GM21360 (cell line): ENCODE measurements around the gene PHLDA2.

Experiments used
- ATAC-seq: cut with Tn5 transposase; IDR thresholded peaks from one replicate; pipeline ENCODE4 v1.9.1; 2021; ENCODE audit warnings: mild to moderate bottlenecking, moderate library complexity; ENCODE audit not compliant: unreplicated experiment

The PHLDA2 gene, protein sequence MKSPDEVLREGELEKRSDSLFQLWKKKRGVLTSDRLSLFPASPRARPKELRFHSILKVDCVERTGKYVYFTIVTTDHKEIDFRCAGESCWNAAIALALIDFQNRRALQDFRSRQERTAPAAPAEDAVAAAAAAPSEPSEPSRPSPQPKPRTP

DNA sequence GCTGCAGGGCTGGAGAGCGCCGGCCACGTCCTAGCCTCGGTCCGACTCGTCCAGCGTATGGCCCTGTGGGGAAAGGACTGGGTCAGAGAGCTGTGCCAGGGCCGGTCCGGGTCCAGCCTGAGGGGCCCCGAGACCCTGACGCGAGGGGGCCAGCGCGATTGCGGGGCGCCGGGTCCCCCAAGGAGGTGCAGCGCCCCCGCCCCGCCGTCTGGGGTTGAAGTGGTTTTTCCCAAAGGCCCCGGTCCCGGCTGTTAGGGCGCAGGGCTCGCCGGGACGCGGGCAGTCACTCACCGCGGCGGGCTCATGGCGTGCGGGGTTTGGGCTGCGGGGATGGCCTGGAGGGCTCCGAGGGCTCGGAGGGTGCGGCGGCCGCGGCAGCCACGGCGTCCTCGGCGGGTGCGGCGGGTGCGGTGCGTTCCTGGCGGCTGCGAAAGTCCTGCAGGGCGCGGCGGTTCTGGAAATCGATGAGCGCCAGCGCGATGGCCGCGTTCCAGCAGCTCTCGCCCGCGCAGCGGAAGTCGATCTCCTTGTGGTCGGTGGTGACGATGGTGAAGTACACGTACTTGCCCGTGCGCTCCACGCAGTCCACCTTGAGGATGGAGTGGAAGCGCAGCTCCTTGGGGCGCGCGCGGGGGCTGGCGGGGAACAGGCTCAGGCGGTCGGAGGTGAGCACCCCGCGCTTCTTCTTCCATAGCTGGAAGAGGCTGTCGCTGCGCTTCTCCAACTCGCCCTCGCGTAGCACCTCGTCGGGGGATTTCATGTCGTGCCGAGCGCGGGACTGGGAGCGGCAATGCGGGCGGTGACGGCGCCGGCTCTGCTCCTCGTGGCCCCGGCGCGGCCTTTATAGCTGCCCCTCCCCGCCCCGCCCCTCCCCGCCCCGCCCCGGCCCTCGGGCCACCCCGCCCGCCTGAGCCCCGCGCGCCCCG, at the start of gene PHLDA2:
Gene PHLDA2, minus strand, starts transcription at position 816 of the 926 bp plus-strand sequence. Its CDS starts 56 bp downstream, at position 760.
- ATAC-seq, result no peak

DNA sequence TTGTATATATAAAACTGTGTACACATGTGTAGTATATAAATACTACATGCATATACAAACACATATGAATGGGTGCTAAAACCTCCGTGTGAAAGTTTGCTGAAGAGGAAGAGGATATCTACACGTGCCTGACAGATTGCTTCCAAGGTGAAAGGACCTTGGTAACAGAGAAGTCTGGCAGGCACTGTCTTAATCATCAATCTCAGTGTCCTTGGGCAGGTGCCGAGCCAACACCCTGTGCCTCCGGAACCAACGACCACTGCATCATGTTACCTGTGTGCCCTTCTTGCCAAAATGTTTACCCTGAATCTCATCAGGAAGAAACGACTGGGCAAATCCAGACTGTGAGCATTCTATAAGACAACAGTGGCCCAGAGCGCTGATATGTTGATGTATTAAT, 47.9 kb upstream of the PHLDA2 start:
- no peak for ATAC-seq

DNA sequence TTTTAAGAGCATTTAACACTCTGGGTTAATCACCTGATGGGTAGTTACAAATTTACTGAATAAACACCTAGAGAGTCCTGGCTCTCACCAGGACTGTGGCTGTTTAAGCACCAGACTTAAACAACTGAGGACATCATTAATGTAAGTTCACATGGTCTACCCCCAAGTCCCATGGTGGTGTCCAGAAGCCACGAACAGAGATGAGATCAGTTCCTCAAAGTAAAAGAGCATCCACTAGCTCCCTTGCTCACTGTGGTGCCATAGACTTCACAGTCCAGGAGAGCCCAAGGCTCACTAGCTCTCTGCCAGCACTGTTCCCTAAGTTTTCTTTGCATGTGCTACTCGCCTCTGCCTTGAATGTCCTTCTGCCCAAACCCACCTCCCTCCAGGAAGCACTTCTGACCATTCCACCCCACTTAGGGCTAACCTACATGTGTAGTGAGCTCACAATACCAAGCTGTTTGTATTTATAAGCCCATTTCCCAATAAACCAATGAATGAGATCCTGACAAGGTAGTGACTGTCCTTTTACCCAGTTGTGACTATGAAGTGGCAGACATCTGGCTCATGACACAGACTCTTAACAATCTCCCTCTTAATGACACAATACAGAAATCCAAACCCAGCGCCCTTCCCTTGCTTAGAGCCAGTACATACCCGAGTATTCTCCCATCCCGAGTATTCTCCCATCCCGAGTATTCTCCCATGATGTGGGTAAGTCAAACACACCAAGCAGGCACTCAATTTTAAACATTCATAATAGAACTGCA, 47.3 kb upstream of the PHLDA2 start:
- ATAC-seq, result no peak

DNA sequence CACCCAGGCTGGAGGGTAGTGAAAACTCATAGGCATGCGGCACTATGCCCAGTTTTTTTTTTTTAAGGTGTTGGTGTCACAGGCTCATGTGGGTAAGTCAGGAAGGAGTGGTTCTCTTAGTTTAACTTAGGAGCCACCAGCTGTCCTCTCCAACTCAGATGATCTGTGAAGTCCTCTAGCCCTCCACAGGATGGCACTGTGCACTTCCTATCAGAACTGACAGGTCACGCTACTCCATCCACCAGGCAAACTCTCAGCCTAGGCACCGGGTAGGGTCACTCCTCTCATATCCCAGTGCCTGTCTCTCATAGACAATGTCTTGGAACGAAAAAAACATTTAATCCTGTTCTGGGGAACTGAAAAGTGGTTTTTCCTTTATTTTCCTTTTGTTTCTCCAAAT, 46.4 kb upstream of the PHLDA2 start:
- no peak for ATAC-seq

DNA sequence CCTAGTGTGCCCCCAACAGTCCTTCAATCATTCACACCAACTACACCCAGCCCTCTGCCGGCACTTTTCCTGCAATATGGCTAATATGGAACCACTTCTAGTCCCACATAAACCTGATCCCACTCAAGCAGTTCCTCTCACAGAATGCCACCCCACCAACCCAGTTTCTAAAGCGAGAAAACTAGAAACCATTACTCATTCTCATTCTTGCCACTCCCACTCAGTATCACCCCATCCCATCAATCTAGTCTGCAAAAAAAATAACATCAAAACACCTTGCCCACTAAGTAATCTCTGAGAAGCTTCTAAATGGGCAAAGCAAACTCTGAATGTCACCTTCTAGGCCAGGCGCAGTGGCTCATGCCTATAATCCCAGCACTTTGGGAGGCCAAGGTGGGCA, 45.1 kb upstream of the PHLDA2 start:
- no peak for ATAC-seq

DNA sequence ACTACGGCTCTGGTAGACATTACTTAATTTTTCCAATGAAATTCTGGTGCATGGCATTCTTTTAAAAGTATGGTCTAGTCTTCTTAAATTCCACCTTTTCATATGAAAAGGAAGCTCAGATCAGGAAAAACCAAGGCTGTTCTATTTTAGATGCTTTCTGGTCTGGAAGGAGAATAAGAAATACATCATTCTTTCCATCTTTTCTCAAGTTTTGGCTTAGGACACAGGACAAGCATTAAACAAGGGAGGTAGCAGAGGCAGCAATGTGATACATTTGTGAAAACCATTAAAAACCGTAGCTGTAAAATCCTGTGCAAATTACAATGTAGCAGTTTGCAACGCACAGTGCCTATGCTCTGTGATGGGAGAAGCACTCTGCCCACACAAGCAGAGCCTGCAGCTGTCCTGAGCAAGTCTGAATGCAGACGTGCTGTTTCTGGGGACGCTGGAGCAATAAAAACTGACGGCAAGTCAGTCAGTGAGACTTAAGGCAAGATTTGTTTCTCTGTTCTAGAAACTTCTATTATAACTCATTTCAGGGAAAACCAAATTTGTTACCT, 39.2 kb upstream of the PHLDA2 start:
- ATAC-seq, result no peak

DNA sequence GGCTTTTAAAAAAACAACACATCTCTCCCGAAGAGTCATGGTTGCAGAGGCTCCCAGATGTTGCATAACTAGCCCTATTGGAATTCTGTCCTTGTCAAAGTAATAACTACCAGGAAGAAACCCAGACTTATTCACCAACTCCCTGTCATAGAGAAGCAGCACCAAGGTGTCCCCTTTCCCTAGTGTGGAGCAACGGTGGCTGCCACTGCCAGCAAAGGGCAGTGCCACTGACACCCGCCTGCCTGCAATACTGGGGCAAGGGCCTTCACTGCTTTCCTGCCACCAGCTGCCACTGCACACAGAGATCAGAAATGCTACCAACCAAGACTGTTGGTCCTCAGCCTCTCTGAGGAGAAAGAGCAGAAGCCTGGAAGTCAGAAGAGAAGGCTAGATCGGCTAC, 35.6 kb upstream of the PHLDA2 start:
- ATAC-seq, result no peak

DNA sequence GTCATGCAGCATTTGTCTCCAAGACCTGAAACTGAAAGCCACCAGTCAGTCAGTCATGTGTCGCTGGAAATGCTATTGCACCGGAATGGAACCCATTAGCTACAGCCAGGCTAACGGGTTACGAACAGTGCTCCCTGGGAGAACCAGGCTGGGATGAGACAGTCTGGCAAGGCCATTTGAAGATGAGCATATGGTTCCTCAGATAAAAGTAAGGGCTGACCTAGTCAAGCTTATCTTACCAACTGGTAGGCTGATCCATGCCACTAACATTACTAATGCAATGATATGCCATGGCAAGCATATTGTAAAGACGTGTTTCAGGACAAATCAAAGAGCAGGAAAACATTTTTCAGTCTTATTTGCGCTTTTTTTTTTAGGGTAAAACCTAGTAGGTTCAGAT, 34.5 kb upstream of the PHLDA2 start:
- ATAC-seq, result no peak

DNA sequence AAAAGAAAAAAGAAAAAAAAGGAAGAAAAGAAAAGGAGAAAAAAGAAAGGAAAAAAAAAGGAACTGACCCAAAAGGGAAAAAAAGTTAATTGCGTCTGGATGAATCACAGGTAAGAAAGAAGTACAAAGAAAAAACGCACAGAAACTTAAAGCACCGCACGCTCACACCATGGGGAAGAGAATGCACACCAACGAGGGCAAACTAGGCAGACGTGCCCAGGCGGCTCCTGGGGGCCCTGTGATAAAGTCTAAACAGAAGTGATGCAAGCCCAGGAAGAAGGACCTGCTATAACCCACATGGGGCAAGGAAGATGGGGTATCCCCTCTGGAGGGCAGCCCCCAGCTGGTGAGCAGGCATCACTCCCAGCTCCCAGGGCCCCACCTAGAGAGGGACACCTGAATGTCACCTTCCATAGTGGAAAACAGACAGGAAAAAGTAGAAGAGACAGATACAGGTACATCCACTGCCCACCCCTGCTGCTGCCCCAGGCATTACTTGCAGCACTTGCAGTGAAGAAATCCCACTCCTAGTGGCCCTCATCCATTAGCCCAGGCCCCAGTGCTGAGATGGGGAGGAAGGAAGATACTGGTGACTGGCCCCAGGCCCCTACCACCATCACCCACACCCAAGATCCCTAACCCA, 34.0 kb upstream of the PHLDA2 start:
- no peak for ATAC-seq

DNA sequence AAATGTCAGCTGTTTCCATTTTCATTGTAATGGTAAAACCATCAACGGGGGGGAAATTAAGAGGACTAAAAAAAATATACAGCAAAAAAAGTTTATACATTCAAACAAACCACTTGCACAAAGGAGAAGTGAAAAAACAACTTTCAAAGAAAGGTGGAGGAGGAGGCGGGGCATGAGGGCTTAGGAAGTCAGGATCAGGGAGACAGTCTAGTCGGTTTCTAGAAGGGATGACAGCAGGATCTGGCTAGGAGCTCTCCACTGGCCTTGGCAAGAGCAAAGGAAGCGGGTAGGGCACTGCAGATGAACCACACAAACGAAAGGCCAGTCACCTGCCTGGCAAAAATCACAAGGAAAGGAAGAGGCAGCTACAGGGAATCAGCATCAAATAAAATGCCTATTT, 31.9 kb upstream of the PHLDA2 start:
- ATAC-seq, result no peak

DNA sequence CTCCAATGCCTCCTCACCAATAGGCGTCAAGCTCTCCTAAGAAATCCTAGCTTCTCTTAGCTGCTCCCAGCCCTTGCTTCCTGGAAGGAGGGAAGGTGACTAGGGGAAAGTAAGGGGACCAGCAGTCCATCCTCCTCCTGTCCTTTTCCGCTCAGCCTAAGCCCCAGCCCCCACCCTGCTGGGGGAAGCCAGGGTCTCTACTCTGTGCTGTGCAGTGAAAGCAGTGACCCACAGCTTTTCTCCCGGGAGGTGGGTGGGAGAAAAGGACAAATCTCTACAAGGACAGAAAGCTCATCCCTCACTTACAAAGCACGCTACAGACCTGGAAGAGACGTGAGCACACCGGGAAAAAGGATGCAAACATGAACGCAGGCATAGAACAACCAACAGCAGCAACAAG, 30.9 kb upstream of the PHLDA2 start:
- no peak for ATAC-seq

DNA sequence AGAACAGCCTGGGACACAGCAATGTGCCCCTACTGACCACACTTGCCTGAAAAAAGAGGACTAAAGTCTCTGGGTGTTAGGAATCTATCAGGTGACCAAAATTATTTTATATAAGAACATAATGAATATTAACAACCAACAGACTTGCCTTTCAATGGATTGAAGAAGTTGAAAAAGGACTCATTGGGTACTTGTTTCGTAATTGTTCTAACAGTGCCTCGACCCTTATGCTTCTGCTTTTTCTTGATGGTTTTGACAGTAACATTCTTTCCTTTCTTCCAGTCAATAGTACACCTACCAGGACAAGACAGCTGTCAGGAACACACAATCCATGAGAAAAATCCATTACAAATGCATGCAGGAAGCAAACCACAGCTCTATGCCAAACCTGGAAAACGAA, 29.0 kb upstream of the PHLDA2 start:
- ATAC-seq, result no peak

DNA sequence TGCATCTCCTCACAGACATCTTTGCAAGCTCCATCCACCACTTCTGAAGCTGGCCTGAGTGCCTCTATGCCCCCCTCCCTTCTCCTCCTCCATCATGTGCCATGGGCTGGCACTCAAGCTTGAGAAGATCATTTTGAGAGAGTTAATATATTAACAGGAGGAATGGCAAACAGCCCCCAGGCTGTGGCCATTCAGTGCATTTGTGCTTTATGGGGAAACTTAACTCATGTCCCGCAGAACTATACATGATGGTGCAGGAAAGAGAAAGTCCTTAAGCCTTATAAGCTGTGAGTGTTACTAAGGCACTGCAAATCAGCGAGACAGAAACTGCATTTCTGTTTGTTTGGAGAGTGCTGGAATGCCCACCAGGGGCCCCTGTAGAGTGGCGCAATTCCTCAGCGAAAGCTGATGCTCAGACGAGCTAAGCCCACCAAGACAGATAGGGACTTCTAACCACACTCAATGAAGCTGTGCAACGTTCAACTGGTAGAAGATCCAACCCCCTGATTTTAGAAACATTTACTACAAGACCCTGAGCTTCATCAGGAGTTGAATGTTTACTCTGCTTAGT, 26.8 kb upstream of the PHLDA2 start:
- ATAC-seq, result no peak

DNA sequence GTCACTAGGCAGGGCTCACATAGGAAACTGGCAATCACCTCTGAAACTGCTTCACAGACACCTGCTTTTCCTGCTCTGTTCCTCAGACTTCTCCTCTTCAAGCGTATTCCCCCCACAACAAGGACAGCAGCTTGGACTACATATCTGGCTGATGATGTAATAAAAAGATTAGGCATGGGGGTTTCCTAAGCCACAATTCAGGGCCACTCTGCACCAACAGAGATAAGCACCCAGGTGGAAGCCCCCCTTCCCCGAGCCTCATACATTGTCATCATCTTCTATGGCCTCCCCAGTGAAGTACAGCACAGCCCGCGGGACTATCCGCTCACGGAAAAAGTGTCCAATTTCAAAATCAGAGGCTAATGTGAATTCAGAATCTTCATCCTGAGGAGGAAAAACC, 25.0 kb upstream of the PHLDA2 start:
- ATAC-seq, result no peak

DNA sequence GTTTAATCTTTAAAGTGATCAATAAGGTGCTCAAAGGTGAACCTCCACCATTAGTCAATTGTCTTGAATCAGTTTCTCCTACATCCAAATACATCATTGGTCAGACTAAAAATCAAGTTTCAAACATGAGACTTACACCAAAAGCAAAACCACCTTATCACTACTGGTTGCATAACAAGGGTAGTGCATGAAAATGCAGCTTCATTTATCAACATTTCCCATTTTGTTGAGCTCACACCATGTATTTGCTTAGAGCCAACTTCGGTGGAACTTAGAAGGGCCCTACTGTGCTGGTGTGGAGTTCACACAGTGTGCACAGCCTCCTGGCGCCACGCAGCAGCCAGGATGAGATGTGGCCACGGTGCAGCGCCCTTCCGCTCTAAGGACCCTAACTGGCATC, 23.1 kb upstream of the PHLDA2 start:
- ATAC-seq, result no peak

DNA sequence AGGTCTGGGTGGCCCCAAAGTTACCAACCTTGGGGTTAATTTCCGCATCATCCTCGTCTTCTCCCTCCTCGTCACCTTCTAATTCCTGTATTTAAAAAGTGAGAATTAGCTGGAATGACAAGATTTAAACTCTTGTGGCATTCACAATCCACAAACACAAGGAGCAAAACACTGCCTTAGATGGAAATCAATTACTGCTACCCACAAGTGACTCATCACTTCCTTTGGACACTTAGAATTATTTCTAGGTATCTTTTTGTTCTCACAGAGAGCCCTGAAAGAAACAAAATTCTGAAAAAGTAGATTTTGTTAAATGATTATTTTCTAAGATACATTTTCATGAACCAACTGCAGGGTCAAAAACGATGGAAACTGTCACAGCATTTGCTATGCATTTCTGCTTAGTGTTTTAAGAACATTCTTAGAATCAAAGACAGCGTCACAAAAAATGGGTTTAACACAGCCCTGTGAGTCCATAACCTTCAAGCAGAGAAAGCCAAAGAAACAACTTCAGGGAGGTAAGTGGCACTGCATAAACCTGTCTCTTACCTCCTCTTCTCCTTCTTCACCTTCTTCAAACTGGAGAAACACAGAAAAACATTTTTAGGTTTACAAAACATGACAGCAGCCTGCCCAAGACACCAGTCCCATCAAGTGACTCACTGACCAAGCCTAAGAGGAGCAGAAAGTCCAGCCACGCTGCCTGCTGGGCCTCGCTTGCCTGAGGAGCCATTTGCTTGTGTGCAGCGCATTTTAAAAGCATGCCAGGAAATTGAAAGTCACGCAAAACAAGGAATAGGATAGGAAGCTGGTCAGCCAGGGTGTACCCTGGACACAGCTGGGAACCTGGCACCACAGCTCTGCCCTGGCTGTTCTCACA, 22.3 kb upstream of the PHLDA2 start:
- ATAC-seq, result no peak

DNA sequence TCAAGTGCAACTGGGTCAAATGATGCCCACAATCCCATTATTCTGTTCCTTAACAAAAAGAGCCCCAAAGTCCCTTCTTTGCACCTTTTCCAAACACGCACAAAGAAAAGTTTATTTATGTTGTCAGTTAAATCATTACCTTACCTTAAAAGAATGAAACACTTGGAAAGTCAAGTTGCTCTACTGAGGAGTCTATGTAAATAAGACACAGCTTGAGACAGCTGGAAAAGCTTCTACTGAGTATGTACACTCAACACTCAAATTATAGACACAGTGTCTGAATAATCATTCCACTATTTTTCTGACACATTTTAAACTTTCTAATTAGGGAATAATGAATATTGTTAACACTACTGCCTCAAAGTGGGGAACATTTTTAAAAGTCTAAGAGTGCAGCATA, 21.6 kb upstream of the PHLDA2 start:
- no peak for ATAC-seq

DNA sequence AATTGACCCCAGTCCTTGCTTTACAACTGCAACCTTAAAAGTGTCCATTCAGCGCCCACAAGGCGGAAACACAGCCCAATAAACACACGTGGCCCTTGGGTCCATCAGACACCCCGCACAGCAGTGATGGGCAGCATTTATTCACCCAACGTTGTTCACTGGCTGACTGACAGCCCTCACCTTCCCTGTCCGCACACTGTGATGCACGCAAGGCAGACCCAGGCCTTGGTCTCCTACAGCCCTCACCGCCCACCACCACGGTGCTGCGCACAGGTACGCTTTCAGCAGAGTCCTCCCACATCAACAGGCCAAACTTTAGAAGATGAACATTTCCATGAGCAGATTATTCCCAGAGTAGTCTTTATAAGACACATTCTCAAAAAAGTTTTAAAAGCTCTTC, 20.7 kb upstream of the PHLDA2 start:
- no peak for ATAC-seq

DNA sequence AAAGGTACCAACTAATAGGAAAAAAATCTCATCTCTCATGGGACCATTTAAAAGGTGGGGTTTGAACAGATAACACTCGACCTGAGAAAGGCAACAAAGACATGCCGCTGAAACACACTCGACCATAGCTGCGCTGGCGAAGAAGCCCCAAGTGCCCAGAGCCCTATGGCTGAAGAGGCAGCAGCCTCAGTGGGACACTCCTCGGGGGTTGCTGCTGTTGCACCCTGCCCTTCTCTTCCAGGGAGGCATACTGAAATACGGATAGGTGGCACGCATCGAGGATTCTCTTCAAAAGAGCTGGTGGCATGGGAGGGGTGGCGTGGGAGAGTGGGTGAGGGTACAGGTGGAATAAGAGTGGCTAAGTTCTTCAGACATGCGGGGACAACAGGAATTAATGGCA, 18.5 kb upstream of the PHLDA2 start:
- no peak for ATAC-seq
